ENCODE data around the gene MYBPC2.
"Not testable (repeated sequence)": the region's sequence is repeated elsewhere in the genome, so short reads cannot be mapped to it uniquely, and the experiment has no call there.

Gene MYBPC2

GRCh38 chr19:50464348-50464747 lies 31.7 kb downstream of the MYBPC2 start:
- Histone ChIP-seq H3K4me1 (ENCODE audit: control extremely low read depth in 1 of 4, control insufficient read depth in 4 of 4, insufficient read depth in 4 of 4, low read length in 3 of 4) (no peaks in the 10 kb centered on the region), H3K27me3 (replicated peaks in 2 of 5; ENCODE audit: control insufficient read depth in 4 of 5, insufficient read depth in 5 of 5, low read length in 4 of 5) (peaks cover 0 to 6% (median 2%) of the 10 kb centered on the region in 5 experiments), H3K27ac (ENCODE audit: insufficient read depth in 1 of 2, low read depth in 1 of 2, low read length in 2 of 2, poor library complexity in 1 of 2, severe bottlenecking in 2 of 2) (no peak overlapping the region), H3K36me3 (ENCODE audit: control insufficient read depth in 4 of 4, insufficient read depth in 4 of 4, low read length in 3 of 4) (no peaks in the 10 kb centered on the region), H3K4me3 (ENCODE audit: control insufficient read depth in 1 of 7, extremely low read depth in 1 of 7, insufficient read depth in 4 of 7, low read depth in 2 of 7, low read length in 6 of 7) (no peak overlapping the region), H3K9me3 (ENCODE audit: control extremely low read depth in 1 of 5, control insufficient read depth in 4 of 5, insufficient read depth in 2 of 5, low read depth in 1 of 5, low read length in 4 of 5) (no peaks in the 10 kb centered on the region)
- POLR2A ChIA-PET: no interaction called here
- no peak for DNase-seq
- CTCF ChIA-PET: interaction anchor here (0.8 to 1.2 kb wide), 4 partner anchors 10 to 98 kb away, joined by 3 read pairs; no protein-coding TSS in a partner anchor
- WGBS (ENCODE audit: insufficient coverage): 93% methylated on average over 19 of the region's 19 CpGs

GRCh38 chr19:50465000-50465399 lies 32.3 kb downstream of the MYBPC2 start:
- CTCF ChIA-PET: interaction anchor here (0.6 to 1.2 kb wide), 3 partner anchors 15 to 96 kb away, joined by 3 read pairs; no protein-coding TSS in a partner anchor
- WGBS (ENCODE audit: insufficient coverage): 91% methylated on average over 13 of the region's 13 CpGs

GRCh38 chr19:50465986-50466705 lies 33.5 kb downstream of the MYBPC2 start:
- Histone ChIP-seq H3K36me3 (ENCODE audit: control insufficient read depth in 4 of 4, insufficient read depth in 4 of 4, low read length in 3 of 4) (no peaks in the 10 kb centered on the region), H3K4me1 (ENCODE audit: control extremely low read depth in 1 of 4, control insufficient read depth in 4 of 4, insufficient read depth in 4 of 4, low read length in 3 of 4) (no peaks in the 10 kb centered on the region), H3K27ac (ENCODE audit: insufficient read depth in 1 of 2, low read depth in 1 of 2, low read length in 2 of 2, poor library complexity in 1 of 2, severe bottlenecking in 2 of 2) (no peak overlapping the region), H3K27me3 (replicated peaks in 2 of 5; ENCODE audit: control insufficient read depth in 4 of 5, insufficient read depth in 5 of 5, low read length in 4 of 5) (peaks cover 0 to 2% (median 0%) of the 10 kb centered on the region in 5 experiments), H3K9me3 (ENCODE audit: control extremely low read depth in 1 of 5, control insufficient read depth in 4 of 5, insufficient read depth in 2 of 5, low read depth in 1 of 5, low read length in 4 of 5) (no peaks in the 10 kb centered on the region), H3K4me3 (ENCODE audit: control insufficient read depth in 1 of 7, extremely low read depth in 1 of 7, insufficient read depth in 4 of 7, low read depth in 2 of 7, low read length in 6 of 7) (no peak overlapping the region)
- ChIA-PET POLR2A (interaction anchor here (0.7 kb wide), 1 partner anchor 17 kb away, joined by 3 read pairs; no protein-coding TSS in a partner anchor), CTCF (interaction anchor here (0.9 to 1.0 kb wide), 2 partner anchors 9 to 71 kb away, joined by 3 to 5 read pairs; no protein-coding TSS in a partner anchor)
- DNase-seq: peak in 1 of 3 donors; percentile 33
- WGBS (ENCODE audit: insufficient coverage): 78% methylated on average over 28 of the region's 29 CpGs

More at GRCh38 chr19:50465000-50465399, 32.3 kb downstream of the MYBPC2 start:
- no peak for DNase-seq
- Histone ChIP-seq H3K36me3 (ENCODE audit: control insufficient read depth in 4 of 4, insufficient read depth in 4 of 4, low read length in 3 of 4) (no peaks in the 10 kb centered on the region), H3K27me3 (replicated peaks in 2 of 5; ENCODE audit: control insufficient read depth in 4 of 5, insufficient read depth in 5 of 5, low read length in 4 of 5) (peaks cover 0 to 4% (median 1%) of the 10 kb centered on the region in 5 experiments), H3K9me3 (ENCODE audit: control extremely low read depth in 1 of 5, control insufficient read depth in 4 of 5, insufficient read depth in 2 of 5, low read depth in 1 of 5, low read length in 4 of 5) (no peaks in the 10 kb centered on the region), H3K4me1 (ENCODE audit: control extremely low read depth in 1 of 4, control insufficient read depth in 4 of 4, insufficient read depth in 4 of 4, low read length in 3 of 4) (no peaks in the 10 kb centered on the region), H3K27ac (ENCODE audit: insufficient read depth in 1 of 2, low read depth in 1 of 2, low read length in 2 of 2, poor library complexity in 1 of 2, severe bottlenecking in 2 of 2) (no peak overlapping the region), H3K4me3 (ENCODE audit: control insufficient read depth in 1 of 7, extremely low read depth in 1 of 7, insufficient read depth in 4 of 7, low read depth in 2 of 7, low read length in 6 of 7) (no peak overlapping the region)
- POLR2A ChIA-PET: no interaction called here

DNA sequence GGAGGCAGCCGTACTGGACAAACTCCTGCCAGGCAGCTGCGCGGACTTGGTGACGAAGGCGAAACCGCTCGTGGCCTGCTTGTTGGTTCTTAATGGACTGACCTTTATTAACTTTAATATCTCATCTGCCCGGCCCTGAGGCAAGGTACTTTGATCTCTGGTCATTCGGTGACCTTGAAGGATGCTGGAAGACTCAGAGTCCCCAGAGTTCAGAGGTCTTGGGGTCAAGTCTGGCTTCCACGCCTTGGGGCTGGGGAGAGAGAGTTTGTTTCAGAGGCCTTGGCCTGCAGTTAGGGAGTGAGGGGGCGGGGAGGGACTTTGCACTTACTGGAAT lies 34.0 kb downstream of the MYBPC2 start:
- H3K27me3 ChIP-seq (replicated peaks in 2 of 5; ENCODE audit: control insufficient read depth in 4 of 5, insufficient read depth in 5 of 5, low read length in 4 of 5): peaks cover 0 to 2% (median 0%) of the 10 kb centered on the region in 5 experiments
- no peaks in the 10 kb centered on the region for H3K9me3 ChIP-seq (ENCODE audit: control extremely low read depth in 1 of 5, control insufficient read depth in 4 of 5, insufficient read depth in 2 of 5, low read depth in 1 of 5, low read length in 4 of 5)
- ChIA-PET CTCF (interaction anchor here (0.9 to 1.0 kb wide), 2 partner anchors 8 to 70 kb away, joined by 3 to 5 read pairs; no protein-coding TSS in a partner anchor), POLR2A (interaction anchor here (0.7 kb wide), 1 partner anchor 18 kb away, joined by 3 read pairs; no protein-coding TSS in a partner anchor)
- no peaks in the 10 kb centered on the region for H3K36me3 ChIP-seq (ENCODE audit: control insufficient read depth in 4 of 4, insufficient read depth in 4 of 4, low read length in 3 of 4)
- no peak for DNase-seq
- H3K27ac ChIP-seq (ENCODE audit: insufficient read depth in 1 of 2, low read depth in 1 of 2, low read length in 2 of 2, poor library complexity in 1 of 2, severe bottlenecking in 2 of 2): no peak overlapping the region
- WGBS (ENCODE audit: insufficient coverage): 98% methylated on average over 9 of the region's 11 CpGs
- no peaks in the 10 kb centered on the region for H3K4me1 ChIP-seq (ENCODE audit: control extremely low read depth in 1 of 4, control insufficient read depth in 4 of 4, insufficient read depth in 4 of 4, low read length in 3 of 4)
- H3K4me3 ChIP-seq (ENCODE audit: control insufficient read depth in 1 of 7, extremely low read depth in 1 of 7, insufficient read depth in 4 of 7, low read depth in 2 of 7, low read length in 6 of 7): no peak overlapping the region

DNA sequence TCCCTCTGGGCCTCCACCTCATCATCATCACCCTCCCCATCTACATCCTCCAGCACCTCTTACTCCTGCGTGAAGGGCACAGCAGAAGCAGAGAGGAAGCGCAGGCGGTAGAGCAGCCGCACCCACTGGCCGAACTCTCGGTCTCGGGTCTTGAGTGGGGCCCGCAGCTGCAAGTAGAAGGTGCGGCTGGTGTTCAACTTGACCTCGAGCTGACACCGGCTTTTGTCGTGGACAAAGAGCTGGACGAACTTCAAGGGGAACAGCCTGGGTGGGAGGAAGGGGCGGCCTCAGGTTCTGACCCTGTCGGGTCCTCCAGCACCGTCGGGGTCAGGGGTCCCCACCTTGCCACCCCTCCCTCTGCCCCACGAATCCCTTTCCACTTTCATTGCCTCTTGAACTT lies 34.9 kb downstream of the MYBPC2 start:
- H3K27me3 ChIP-seq (replicated peaks in 2 of 5; ENCODE audit: control insufficient read depth in 4 of 5, insufficient read depth in 5 of 5, low read length in 4 of 5): peaks cover 0 to 2% (median 0%) of the 10 kb centered on the region in 5 experiments
- no peaks in the 10 kb centered on the region for H3K4me1 ChIP-seq (ENCODE audit: control extremely low read depth in 1 of 4, control insufficient read depth in 4 of 4, insufficient read depth in 4 of 4, low read length in 3 of 4)
- no peaks in the 10 kb centered on the region for H3K36me3 ChIP-seq (ENCODE audit: control insufficient read depth in 4 of 4, insufficient read depth in 4 of 4, low read length in 3 of 4)
- DNase-seq: no peak
- 90% methylated on average over 15 of the region's 18 CpGs for WGBS (ENCODE audit: insufficient coverage)
- no peak overlapping the region for H3K4me3 ChIP-seq (ENCODE audit: control insufficient read depth in 1 of 7, extremely low read depth in 1 of 7, insufficient read depth in 4 of 7, low read depth in 2 of 7, low read length in 6 of 7)
- POLR2A ChIA-PET: no interaction called here
- CTCF ChIA-PET: no interaction called here
- H3K9me3 ChIP-seq (ENCODE audit: control extremely low read depth in 1 of 5, control insufficient read depth in 4 of 5, insufficient read depth in 2 of 5, low read depth in 1 of 5, low read length in 4 of 5): no peaks in the 10 kb centered on the region
- H3K27ac ChIP-seq (ENCODE audit: insufficient read depth in 1 of 2, low read depth in 1 of 2, low read length in 2 of 2, poor library complexity in 1 of 2, severe bottlenecking in 2 of 2): no peak overlapping the region

DNA sequence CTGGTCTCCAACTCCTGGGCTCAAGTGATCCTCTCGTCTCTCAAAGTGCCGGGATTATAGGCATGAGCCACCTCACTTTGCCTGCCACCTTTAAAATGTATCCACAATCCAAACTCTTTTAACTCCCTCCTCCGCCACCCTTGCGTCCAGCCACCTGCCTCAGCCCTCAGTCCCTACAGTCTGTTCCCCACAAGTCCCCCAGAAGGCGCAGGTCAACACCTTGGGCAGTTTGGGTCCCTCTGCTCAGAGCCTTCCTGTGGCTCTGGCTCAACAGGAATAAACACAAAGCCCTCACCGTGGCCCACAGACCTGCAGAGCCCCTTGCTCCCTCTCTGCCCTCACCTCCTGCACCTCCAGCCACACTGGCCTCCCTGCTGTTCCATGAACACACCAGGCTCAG lies 36.1 kb downstream of the MYBPC2 start:
- H3K4me1 ChIP-seq (ENCODE audit: control extremely low read depth in 1 of 4, control insufficient read depth in 4 of 4, insufficient read depth in 4 of 4, low read length in 3 of 4): no peaks in the 10 kb centered on the region
- H3K27ac ChIP-seq (ENCODE audit: insufficient read depth in 1 of 2, low read depth in 1 of 2, low read length in 2 of 2, poor library complexity in 1 of 2, severe bottlenecking in 2 of 2): no peak overlapping the region
- H3K9me3 ChIP-seq (ENCODE audit: control extremely low read depth in 1 of 5, control insufficient read depth in 4 of 5, insufficient read depth in 2 of 5, low read depth in 1 of 5, low read length in 4 of 5): no peaks in the 10 kb centered on the region
- POLR2A ChIA-PET: no interaction called here
- CTCF ChIA-PET: no interaction called here
- DNase-seq: no peak
- no peak overlapping the region for H3K4me3 ChIP-seq (ENCODE audit: control insufficient read depth in 1 of 7, extremely low read depth in 1 of 7, insufficient read depth in 4 of 7, low read depth in 2 of 7, low read length in 6 of 7)
- H3K27me3 ChIP-seq (replicated peaks in 2 of 5; ENCODE audit: control insufficient read depth in 4 of 5, insufficient read depth in 5 of 5, low read length in 4 of 5): peaks cover 0 to 2% (median 0%) of the 10 kb centered on the region in 5 experiments
- WGBS (ENCODE audit: insufficient coverage): 90% methylated on average over 6 of the region's 6 CpGs
- no peaks in the 10 kb centered on the region for H3K36me3 ChIP-seq (ENCODE audit: control insufficient read depth in 4 of 4, insufficient read depth in 4 of 4, low read length in 3 of 4)

DNA sequence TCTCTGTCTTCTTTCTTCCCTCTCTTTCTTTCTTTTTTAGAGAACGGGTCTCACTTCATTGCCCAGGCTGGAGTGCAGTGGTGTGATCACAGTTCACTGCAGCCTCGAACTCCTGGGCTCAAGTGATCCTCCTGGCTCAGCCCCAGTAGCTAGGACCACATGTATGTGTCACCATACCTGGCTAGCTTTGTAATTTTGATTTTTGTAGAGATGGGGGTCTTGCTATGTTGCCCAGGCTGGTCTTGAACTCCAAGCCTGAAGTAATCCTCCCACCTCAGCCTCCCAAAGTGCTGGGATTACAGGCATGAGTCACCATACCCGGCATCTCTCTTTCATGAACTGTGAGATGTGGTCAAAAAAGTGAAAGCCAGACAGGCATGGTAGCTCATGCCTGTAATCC lies 40.6 kb downstream of the MYBPC2 start:
- H3K36me3 ChIP-seq (ENCODE audit: control insufficient read depth in 4 of 4, insufficient read depth in 4 of 4, low read length in 3 of 4); H3K9me3 ChIP-seq (ENCODE audit: control extremely low read depth in 1 of 5, control insufficient read depth in 4 of 5, insufficient read depth in 2 of 5, low read depth in 1 of 5, low read length in 4 of 5); H3K27me3 ChIP-seq (replicated peaks in 2 of 5; ENCODE audit: control insufficient read depth in 4 of 5, insufficient read depth in 5 of 5, low read length in 4 of 5); H3K27ac ChIP-seq (ENCODE audit: insufficient read depth in 1 of 2, low read depth in 1 of 2, low read length in 2 of 2, poor library complexity in 1 of 2, severe bottlenecking in 2 of 2); H3K4me3 ChIP-seq (ENCODE audit: control insufficient read depth in 1 of 7, extremely low read depth in 1 of 7, insufficient read depth in 4 of 7, low read depth in 2 of 7, low read length in 6 of 7); DNase-seq; POLR2A ChIA-PET: not testable (repeated sequence)
- H3K4me1 ChIP-seq (ENCODE audit: control extremely low read depth in 1 of 4, control insufficient read depth in 4 of 4, insufficient read depth in 4 of 4, low read length in 3 of 4): peaks cover 0 to 16% (median 11%) of the 10 kb centered on the region in 4 experiments
- CTCF ChIA-PET: interaction anchor here (0.6 to 1.1 kb wide), 3 partner anchors 9 to 96 kb away, joined by 3 read pairs; no protein-coding TSS in a partner anchor
- WGBS (ENCODE audit: insufficient coverage): 73% methylated on average over 3 of the region's 3 CpGs

Measured in common myeloid progenitor, CD34-positive (primary cell).